HEK293 (cell line): ENCODE measurements around the gene HCFC1.

Experiments used
- SP2 ChIP-seq: fragments of 450-650 bp; formaldehyde crosslinking; IDR thresholded peaks from 2 replicates; pipeline ENCODE4 v1.5.1; 2016; ENCODE audit warnings: missing biosample characterization, missing genetic modification characterization
- ZNF114 ChIP-seq: fragments of 450-650 bp; formaldehyde crosslinking; IDR thresholded peaks from 2 replicates; pipeline ENCODE4 v1.5.0; 2017; ENCODE audit warnings: missing biosample characterization, missing genetic modification characterization
- ZNF16 ChIP-seq: fragments of 450-650 bp; formaldehyde crosslinking; IDR thresholded peaks from 2 replicates; pipeline ENCODE4 v1.5.1; 2016; ENCODE audit warnings: low read depth, missing biosample characterization, missing genetic modification characterization
- ZNF341 ChIP-seq: fragments of 450-650 bp; formaldehyde crosslinking; IDR thresholded peaks from 2 replicates; pipeline ENCODE4; 2016; ENCODE audit warnings: low read depth, missing biosample characterization, missing genetic modification characterization
- ZNF501 ChIP-seq: fragments of 450-650 bp; formaldehyde crosslinking; IDR thresholded peaks from 2 replicates; pipeline ENCODE4 v1.5.1; 2016; ENCODE audit warnings: missing biosample characterization, missing genetic modification characterization
- ZNF514 ChIP-seq: fragments of 450-650 bp; formaldehyde crosslinking; IDR thresholded peaks from 2 replicates; pipeline ENCODE4 v1.5.1; 2016; ENCODE audit warnings: missing biosample characterization, missing genetic modification characterization
- ZNF530 ChIP-seq: fragments of 450-650 bp; formaldehyde crosslinking; IDR thresholded peaks from 2 replicates; pipeline ENCODE4 v1.5.1; 2016; ENCODE audit warnings: low read depth, missing biosample characterization, missing genetic modification characterization
- ZNF654 ChIP-seq: fragments of 450-650 bp; formaldehyde crosslinking; IDR thresholded peaks from 2 replicates; pipeline ENCODE4 v1.5.1; 2016; ENCODE audit warnings: low read depth, missing biosample characterization, missing genetic modification characterization
- TF ChIP-seq, protein P1 (sequence below): fragments of 450-650 bp; formaldehyde crosslinking; IDR thresholded peaks from 2 replicates; pipeline ENCODE4 v1.5.1; 2016; ENCODE audit warnings: missing biosample characterization, missing genetic modification characterization
- TF ChIP-seq, protein P2 (sequence below): fragments of 450-650 bp; formaldehyde crosslinking; IDR thresholded peaks from 2 replicates; pipeline ENCODE4 v1.5.1; 2017; ENCODE audit warnings: missing biosample characterization, missing genetic modification characterization
- TF ChIP-seq, protein P3 (sequence below): fragments of 450-650 bp; formaldehyde crosslinking; IDR thresholded peaks from 2 replicates; pipeline ENCODE4 v1.5.1; 2016; ENCODE audit warnings: missing biosample characterization, missing genetic modification characterization
- TF ChIP-seq, protein P4 (sequence below): fragments of 450-650 bp; formaldehyde crosslinking; IDR thresholded peaks from 2 replicates; pipeline ENCODE4 v1.5.1; 2016; ENCODE audit warnings: missing biosample characterization, missing genetic modification characterization
- TF ChIP-seq, protein P5 (sequence below): IDR thresholded peaks from 2 replicates; pipeline ENCODE4 v1.6.1; 2011; ENCODE audit warnings: mild to moderate bottlenecking, low read depth, low read length, borderline replicate concordance

DNA sequence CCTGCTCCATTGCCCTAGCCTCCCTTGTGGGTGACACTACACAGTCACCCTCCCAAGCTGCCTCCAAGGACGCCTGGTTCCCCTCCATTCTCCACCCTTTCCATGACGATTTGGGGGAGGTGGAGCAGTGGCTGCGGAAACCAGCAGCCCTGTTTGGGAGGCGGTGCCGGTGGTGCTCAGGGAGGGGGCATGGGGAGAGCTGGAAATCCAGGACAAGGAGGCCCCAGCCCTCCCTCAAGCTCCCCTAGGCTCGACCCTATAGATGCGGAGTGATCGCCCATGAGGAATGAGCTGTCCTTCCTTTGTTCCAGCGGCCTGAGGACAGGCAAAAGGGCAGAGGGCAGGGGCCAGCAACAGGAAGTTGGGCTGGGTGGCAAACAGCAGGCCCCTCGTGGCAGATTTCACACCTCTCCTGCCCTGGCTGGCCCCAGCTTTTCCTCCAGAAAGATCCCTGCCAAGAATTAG is 23.6 kb downstream of the HCFC1 start:
- TF ChIP-seq ZNF530 (tag by site-specific recombination) (no peak), ZNF114 (tag by site-specific recombination) (no peak), ZNF654 (tag by site-specific recombination) (no peak), SP2 (no peak), ZNF514 (tag by site-specific recombination) (no peak), ZNF16 (tag by site-specific recombination) (no peak), ZNF341 (no peak), ZNF501 (no peak)
- TF ChIP-seq, protein P1, sequence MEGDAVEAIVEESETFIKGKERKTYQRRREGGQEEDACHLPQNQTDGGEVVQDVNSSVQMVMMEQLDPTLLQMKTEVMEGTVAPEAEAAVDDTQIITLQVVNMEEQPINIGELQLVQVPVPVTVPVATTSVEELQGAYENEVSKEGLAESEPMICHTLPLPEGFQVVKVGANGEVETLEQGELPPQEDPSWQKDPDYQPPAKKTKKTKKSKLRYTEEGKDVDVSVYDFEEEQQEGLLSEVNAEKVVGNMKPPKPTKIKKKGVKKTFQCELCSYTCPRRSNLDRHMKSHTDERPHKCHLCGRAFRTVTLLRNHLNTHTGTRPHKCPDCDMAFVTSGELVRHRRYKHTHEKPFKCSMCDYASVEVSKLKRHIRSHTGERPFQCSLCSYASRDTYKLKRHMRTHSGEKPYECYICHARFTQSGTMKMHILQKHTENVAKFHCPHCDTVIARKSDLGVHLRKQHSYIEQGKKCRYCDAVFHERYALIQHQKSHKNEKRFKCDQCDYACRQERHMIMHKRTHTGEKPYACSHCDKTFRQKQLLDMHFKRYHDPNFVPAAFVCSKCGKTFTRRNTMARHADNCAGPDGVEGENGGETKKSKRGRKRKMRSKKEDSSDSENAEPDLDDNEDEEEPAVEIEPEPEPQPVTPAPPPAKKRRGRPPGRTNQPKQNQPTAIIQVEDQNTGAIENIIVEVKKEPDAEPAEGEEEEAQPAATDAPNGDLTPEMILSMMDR: no peak
- TF ChIP-seq, protein P2, sequence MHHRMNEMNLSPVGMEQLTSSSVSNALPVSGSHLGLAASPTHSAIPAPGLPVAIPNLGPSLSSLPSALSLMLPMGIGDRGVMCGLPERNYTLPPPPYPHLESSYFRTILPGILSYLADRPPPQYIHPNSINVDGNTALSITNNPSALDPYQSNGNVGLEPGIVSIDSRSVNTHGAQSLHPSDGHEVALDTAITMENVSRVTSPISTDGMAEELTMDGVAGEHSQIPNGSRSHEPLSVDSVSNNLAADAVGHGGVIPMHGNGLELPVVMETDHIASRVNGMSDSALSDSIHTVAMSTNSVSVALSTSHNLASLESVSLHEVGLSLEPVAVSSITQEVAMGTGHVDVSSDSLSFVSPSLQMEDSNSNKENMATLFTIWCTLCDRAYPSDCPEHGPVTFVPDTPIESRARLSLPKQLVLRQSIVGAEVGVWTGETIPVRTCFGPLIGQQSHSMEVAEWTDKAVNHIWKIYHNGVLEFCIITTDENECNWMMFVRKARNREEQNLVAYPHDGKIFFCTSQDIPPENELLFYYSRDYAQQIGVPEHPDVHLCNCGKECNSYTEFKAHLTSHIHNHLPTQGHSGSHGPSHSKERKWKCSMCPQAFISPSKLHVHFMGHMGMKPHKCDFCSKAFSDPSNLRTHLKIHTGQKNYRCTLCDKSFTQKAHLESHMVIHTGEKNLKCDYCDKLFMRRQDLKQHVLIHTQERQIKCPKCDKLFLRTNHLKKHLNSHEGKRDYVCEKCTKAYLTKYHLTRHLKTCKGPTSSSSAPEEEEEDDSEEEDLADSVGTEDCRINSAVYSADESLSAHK (tag by site-specific recombination): no peak
- TF ChIP-seq, protein P3, sequence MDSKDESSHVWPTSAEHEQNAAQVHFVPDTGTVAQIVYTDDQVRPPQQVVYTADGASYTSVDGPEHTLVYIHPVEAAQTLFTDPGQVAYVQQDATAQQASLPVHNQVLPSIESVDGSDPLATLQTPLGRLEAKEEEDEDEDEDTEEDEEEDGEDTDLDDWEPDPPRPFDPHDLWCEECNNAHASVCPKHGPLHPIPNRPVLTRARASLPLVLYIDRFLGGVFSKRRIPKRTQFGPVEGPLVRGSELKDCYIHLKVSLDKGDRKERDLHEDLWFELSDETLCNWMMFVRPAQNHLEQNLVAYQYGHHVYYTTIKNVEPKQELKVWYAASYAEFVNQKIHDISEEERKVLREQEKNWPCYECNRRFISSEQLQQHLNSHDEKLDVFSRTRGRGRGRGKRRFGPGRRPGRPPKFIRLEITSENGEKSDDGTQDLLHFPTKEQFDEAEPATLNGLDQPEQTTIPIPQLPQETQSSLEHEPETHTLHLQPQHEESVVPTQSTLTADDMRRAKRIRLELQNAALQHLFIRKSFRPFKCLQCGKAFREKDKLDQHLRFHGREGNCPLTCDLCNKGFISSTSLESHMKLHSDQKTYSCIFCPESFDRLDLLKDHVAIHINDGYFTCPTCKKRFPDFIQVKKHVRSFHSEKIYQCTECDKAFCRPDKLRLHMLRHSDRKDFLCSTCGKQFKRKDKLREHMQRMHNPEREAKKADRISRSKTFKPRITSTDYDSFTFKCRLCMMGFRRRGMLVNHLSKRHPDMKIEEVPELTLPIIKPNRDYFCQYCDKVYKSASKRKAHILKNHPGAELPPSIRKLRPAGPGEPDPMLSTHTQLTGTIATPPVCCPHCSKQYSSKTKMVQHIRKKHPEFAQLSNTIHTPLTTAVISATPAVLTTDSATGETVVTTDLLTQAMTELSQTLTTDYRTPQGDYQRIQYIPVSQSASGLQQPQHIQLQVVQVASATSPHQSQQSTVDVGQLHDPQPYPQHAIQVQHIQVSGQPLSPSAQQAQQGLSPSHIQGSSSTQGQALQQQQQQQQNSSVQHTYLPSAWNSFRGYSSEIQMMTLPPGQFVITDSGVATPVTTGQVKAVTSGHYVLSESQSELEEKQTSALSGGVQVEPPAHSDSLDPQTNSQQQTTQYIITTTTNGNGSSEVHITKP (tag by site-specific recombination): no peak
- TF ChIP-seq, protein P4, sequence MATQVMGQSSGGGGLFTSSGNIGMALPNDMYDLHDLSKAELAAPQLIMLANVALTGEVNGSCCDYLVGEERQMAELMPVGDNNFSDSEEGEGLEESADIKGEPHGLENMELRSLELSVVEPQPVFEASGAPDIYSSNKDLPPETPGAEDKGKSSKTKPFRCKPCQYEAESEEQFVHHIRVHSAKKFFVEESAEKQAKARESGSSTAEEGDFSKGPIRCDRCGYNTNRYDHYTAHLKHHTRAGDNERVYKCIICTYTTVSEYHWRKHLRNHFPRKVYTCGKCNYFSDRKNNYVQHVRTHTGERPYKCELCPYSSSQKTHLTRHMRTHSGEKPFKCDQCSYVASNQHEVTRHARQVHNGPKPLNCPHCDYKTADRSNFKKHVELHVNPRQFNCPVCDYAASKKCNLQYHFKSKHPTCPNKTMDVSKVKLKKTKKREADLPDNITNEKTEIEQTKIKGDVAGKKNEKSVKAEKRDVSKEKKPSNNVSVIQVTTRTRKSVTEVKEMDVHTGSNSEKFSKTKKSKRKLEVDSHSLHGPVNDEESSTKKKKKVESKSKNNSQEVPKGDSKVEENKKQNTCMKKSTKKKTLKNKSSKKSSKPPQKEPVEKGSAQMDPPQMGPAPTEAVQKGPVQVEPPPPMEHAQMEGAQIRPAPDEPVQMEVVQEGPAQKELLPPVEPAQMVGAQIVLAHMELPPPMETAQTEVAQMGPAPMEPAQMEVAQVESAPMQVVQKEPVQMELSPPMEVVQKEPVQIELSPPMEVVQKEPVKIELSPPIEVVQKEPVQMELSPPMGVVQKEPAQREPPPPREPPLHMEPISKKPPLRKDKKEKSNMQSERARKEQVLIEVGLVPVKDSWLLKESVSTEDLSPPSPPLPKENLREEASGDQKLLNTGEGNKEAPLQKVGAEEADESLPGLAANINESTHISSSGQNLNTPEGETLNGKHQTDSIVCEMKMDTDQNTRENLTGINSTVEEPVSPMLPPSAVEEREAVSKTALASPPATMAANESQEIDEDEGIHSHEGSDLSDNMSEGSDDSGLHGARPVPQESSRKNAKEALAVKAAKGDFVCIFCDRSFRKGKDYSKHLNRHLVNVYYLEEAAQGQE: no peak
- TF ChIP-seq, protein P5, sequence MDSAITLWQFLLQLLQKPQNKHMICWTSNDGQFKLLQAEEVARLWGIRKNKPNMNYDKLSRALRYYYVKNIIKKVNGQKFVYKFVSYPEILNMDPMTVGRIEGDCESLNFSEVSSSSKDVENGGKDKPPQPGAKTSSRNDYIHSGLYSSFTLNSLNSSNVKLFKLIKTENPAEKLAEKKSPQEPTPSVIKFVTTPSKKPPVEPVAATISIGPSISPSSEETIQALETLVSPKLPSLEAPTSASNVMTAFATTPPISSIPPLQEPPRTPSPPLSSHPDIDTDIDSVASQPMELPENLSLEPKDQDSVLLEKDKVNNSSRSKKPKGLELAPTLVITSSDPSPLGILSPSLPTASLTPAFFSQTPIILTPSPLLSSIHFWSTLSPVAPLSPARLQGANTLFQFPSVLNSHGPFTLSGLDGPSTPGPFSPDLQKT: no peak
